GM18511 (cell line): ENCODE measurements around the gene CCDC91.

ENCODE experiments used
- ATAC-seq: cut with Tn5 transposase; IDR thresholded peaks from one replicate; pipeline ENCODE4 v1.9.1; 2021; ENCODE audit warnings: mild to moderate bottlenecking, moderate library complexity; ENCODE audit not compliant: unreplicated experiment

The CCDC91 gene

GRCh38 chr12:28512876-28513275, 322.6 kb downstream of the CCDC91 start:
- no peak for ATAC-seq

- no peak for ATAC-seq
These were observed 323.7 kb downstream of the CCDC91 start for GRCh38 chr12:28513983-28514382.

- no peak for ATAC-seq
These were observed 326.8 kb downstream of the CCDC91 start for GRCh38 chr12:28517101-28517500.

- no peak for ATAC-seq
These were observed 337.5 kb downstream of the CCDC91 start for GRCh38 chr12:28527631-28528249.

GRCh38 chr12:28535216-28535615, 345.0 kb downstream of the CCDC91 start:
- ATAC-seq = no peak

- ATAC-seq = no peak
These were observed 345.8 kb downstream of the CCDC91 start for GRCh38 chr12:28536088-28536487.

- ATAC-seq = no peak
These were observed 347.2 kb downstream of the CCDC91 start for GRCh38 chr12:28537474-28537873.

GRCh38 chr12:28539691-28540323, 349.6 kb downstream of the CCDC91 start:
- no peak for ATAC-seq

- ATAC-seq = no peak
These were observed 350.1 kb downstream of the CCDC91 start for GRCh38 chr12:28540324-28540714.

- peak; percentile 59 for ATAC-seq
These were observed 353.0 kb downstream of the CCDC91 start for GRCh38 chr12:28543021-28543890.

- ATAC-seq = no peak
These were observed 360.8 kb downstream of the CCDC91 start for GRCh38 chr12:28550757-28551704.

- ATAC-seq = no peak
These were observed 362.2 kb downstream of the CCDC91 start for GRCh38 chr12:28552251-28552970.

GRCh38 chr12:28555748-28556147, 365.5 kb downstream of the CCDC91 start:
- ATAC-seq = no peak

GRCh38 chr12:28558250-28558649, 368.0 kb downstream of the CCDC91 start:
- ATAC-seq = no peak

- ATAC-seq = no peak
These were observed 373.0 kb downstream of the CCDC91 start for GRCh38 chr12:28563286-28563685.

- no peak for ATAC-seq
These were observed 373.7 kb downstream of the CCDC91 start for GRCh38 chr12:28563936-28564335.

- no peak for ATAC-seq
These were observed 377.9 kb downstream of the CCDC91 start for GRCh38 chr12:28568118-28568517.

GRCh38 chr12:28568704-28569103, 378.4 kb downstream of the CCDC91 start:
- no peak for ATAC-seq

- no peak for ATAC-seq
These were observed 379.6 kb downstream of the CCDC91 start for GRCh38 chr12:28569698-28570411.
